ENCODE results near the gene ZNF681.
A peak's percentile ranks its signal among the peaks of the same experiment; 100 is the strongest.

ZNF681 gene

DNA sequence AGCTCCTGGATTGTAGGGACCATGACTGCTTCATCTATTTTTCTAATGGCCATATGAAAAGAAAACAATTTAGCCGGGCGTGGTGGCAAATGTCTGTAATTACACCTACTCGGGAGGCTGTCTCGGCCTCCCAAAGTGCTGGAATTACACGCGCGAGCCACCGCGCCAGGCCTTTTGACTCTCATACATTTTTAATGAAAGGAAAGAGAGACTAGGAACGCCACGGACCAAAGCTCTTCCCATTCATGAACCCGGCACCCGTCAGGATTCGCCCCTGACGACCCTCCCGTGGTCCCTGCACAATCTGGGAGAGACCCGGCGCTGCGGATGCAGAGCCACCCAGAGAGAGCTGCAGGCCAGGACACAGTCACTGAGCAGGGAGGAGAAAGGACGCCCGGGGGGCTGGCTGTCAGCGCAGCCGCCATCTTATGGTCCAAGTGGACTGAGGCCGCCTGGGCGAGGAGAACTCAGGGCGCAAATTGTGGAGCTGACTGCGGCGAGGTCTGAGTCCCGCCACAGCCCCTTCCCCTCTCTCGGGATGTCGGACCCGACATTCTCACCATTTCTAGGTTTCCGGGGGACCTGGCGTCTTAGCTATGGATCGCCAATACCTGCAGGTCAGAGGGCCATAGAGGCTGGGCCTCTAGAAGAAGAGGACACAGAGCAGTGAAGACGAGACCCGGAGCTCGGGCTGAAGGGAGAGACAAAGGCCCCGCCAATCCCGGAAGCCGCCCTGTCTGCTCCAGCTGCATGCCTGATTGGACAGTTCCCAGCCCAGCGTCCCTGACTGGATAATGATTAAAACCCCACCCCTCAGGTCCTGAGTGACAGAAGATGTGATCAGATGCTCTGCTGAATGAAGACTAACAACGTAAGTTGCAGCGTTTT is at the start of gene ZNF681:
Gene ZNF681, minus strand, starts transcription at position 705 of the 888 bp plus-strand sequence. Its CDS starts 142 bp downstream, at position 563.
- Histone ChIP-seq H3K9me2 (replicated peaks; ENCODE audit: insufficient read depth, low read length) (no peaks in the 10 kb centered on the region), H3K4me2 (ENCODE audit: low read depth, low read length, poor library complexity, severe bottlenecking) (peak within 1 kb of the TSS; percentile 99), H4K20me1 (ENCODE audit: low read depth, low read length) (no peaks in the 10 kb centered on the region), H3K9ac (ENCODE audit: low read length) (peak within 1 kb of the TSS; percentile 84), H2AFZ (ENCODE audit: low read depth, low read length, severe bottlenecking) (peak within 1 kb of the TSS; percentile 78), H3F3A (ENCODE audit: insufficient read depth) (peaks cover 11% of the 10 kb centered on the region; the same call in 1 of the 2 replicates), H3K79me2 (ENCODE audit: insufficient read depth, low read length) (peaks cover 36% of the 10 kb centered on the region), H3K36me3 (ENCODE audit: low read length) (peaks cover 17% of the 10 kb centered on the region), H3K9me3 (ENCODE audit: insufficient read depth, low read length) (no peaks in the 10 kb centered on the region), H3K27ac (ENCODE audit: low read depth, low read length) (peak within 1 kb of the TSS; percentile 65), H3K4me3 (ENCODE audit: insufficient read depth, low read length, poor library complexity, severe bottlenecking) (peak within 1 kb of the TSS; percentile 67), H3K27me3 (ENCODE audit: low read length) (no peaks in the 10 kb centered on the region)
- TF ChIP-seq, protein P1, sequence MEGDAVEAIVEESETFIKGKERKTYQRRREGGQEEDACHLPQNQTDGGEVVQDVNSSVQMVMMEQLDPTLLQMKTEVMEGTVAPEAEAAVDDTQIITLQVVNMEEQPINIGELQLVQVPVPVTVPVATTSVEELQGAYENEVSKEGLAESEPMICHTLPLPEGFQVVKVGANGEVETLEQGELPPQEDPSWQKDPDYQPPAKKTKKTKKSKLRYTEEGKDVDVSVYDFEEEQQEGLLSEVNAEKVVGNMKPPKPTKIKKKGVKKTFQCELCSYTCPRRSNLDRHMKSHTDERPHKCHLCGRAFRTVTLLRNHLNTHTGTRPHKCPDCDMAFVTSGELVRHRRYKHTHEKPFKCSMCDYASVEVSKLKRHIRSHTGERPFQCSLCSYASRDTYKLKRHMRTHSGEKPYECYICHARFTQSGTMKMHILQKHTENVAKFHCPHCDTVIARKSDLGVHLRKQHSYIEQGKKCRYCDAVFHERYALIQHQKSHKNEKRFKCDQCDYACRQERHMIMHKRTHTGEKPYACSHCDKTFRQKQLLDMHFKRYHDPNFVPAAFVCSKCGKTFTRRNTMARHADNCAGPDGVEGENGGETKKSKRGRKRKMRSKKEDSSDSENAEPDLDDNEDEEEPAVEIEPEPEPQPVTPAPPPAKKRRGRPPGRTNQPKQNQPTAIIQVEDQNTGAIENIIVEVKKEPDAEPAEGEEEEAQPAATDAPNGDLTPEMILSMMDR (IDR thresholded peaks at IDR 0.05; ENCODE audit: insufficient read depth, low read length, poor library complexity, severe bottlenecking), result no peak

DNA sequence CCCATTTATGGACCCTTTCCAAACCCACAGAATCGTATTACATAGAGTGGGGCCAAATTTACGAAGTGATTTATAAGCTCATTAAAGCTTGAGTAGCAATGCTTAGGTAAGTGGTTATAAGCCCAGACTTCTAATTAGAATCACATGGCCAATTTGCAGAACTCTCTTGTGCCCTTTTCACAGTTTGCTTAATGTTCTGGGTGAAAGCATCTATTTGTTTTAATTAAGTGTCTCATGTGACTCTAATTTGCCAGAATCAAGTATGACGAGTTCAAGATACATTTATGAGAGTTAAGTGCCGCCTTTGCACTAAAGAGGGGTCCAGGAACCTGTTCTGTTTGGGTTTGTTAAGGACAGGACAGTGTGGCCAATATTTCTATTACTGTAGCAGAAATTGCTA is 46.0 kb upstream of the ZNF681 start:
- Histone ChIP-seq H3K9me3 (ENCODE audit: insufficient read depth, low read length) (no peaks in the 10 kb centered on the region), H3K9ac (ENCODE audit: low read length) (no peak overlapping the region), H2AFZ (ENCODE audit: low read depth, low read length, severe bottlenecking) (no peak overlapping the region), H3K27ac (ENCODE audit: low read depth, low read length) (no peak overlapping the region), H3F3A (ENCODE audit: insufficient read depth) (no peaks in the 10 kb centered on the region; the same call in 1 of the 2 replicates), H3K9me2 (replicated peaks; ENCODE audit: insufficient read depth, low read length) (no peaks in the 10 kb centered on the region), H3K4me2 (ENCODE audit: low read depth, low read length, poor library complexity, severe bottlenecking) (no peak overlapping the region), H3K27me3 (ENCODE audit: low read length) (no peaks in the 10 kb centered on the region), H4K20me1 (ENCODE audit: low read depth, low read length) (no peaks in the 10 kb centered on the region), H3K4me3 (ENCODE audit: insufficient read depth, low read length, poor library complexity, severe bottlenecking) (no peak overlapping the region), H3K36me3 (ENCODE audit: low read length) (peaks cover 7% of the 10 kb centered on the region; the same call in 1 of the 2 replicates), H3K79me2 (ENCODE audit: insufficient read depth, low read length) (peaks cover 25% of the 10 kb centered on the region)
- TF ChIP-seq, protein P1 (IDR thresholded peaks at IDR 0.05; ENCODE audit: insufficient read depth, low read length, poor library complexity, severe bottlenecking), result no peak
- no peak for TF ChIP-seq EZH2phosphoT487 (conservative IDR thresholded peaks at IDR 0.05; ENCODE audit: low read length)

DNA sequence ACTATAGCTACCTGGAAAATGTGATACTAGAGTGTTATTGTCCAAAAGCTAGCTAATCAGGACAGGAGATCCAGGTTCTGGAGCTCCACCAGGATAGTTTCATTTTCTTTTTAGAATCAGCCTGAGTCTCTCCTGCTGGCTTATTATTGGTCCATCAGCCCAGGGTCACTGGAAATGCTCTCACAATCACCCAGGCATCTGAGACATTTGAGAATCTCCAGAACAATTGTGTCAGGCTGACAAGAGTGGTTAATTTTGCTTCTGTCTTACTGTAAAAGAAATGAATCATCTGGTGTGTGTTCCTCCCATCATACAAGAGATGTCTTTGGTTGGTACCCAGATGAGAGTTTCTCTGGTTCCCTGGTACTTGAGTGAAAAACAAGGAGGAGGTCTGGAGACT is 43.6 kb upstream of the ZNF681 start:
- Histone ChIP-seq H4K20me1 (ENCODE audit: low read depth, low read length) (no peaks in the 10 kb centered on the region), H3K79me2 (ENCODE audit: insufficient read depth, low read length) (peaks cover 45% of the 10 kb centered on the region), H3F3A (ENCODE audit: insufficient read depth) (peaks cover 6% of the 10 kb centered on the region; the same call in 1 of the 2 replicates), H3K27me3 (ENCODE audit: low read length) (no peaks in the 10 kb centered on the region), H3K27ac (ENCODE audit: low read depth, low read length) (no peak overlapping the region), H3K9me3 (ENCODE audit: insufficient read depth, low read length) (no peaks in the 10 kb centered on the region), H3K9ac (ENCODE audit: low read length) (no peak overlapping the region), H3K36me3 (ENCODE audit: low read length) (no peaks in the 10 kb centered on the region), H2AFZ (ENCODE audit: low read depth, low read length, severe bottlenecking) (no peak overlapping the region), H3K9me2 (replicated peaks; ENCODE audit: insufficient read depth, low read length) (no peaks in the 10 kb centered on the region), H3K4me3 (ENCODE audit: insufficient read depth, low read length, poor library complexity, severe bottlenecking) (no peak overlapping the region), H3K4me2 (ENCODE audit: low read depth, low read length, poor library complexity, severe bottlenecking) (no peak overlapping the region)
- no peak for TF ChIP-seq EZH2phosphoT487 (conservative IDR thresholded peaks at IDR 0.05; ENCODE audit: low read length)

DNA sequence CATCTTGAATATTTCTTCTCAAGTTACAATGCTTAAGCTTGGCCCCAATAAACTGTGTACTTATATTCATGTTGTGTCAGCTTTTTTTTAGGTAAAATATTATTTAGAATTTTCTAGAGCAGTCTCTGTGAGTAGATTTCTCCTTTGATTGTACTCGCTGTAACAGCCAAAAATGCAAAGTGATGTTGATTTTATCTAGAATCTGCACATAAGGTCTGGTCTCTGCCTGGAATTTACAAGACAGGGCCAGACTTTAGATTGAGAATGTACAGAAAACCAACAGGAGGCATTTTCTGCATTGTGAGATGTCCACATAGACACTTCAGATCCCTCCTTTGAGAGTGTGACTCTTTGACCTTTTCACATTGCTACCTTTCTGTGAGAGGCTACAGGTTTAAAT is 43.1 kb upstream of the ZNF681 start:
- Histone ChIP-seq H3K27me3 (ENCODE audit: low read length) (no peaks in the 10 kb centered on the region), H3K9me2 (replicated peaks; ENCODE audit: insufficient read depth, low read length) (no peaks in the 10 kb centered on the region), H3K36me3 (ENCODE audit: low read length) (no peaks in the 10 kb centered on the region), H3K4me3 (ENCODE audit: insufficient read depth, low read length, poor library complexity, severe bottlenecking) (no peak overlapping the region), H3F3A (ENCODE audit: insufficient read depth) (peaks cover 6% of the 10 kb centered on the region; the same call in 1 of the 2 replicates), H3K4me2 (ENCODE audit: low read depth, low read length, poor library complexity, severe bottlenecking) (no peak overlapping the region), H4K20me1 (ENCODE audit: low read depth, low read length) (no peaks in the 10 kb centered on the region), H2AFZ (ENCODE audit: low read depth, low read length, severe bottlenecking) (no peak overlapping the region), H3K27ac (ENCODE audit: low read depth, low read length) (no peak overlapping the region), H3K9me3 (ENCODE audit: insufficient read depth, low read length) (no peaks in the 10 kb centered on the region), H3K79me2 (ENCODE audit: insufficient read depth, low read length) (peaks cover 49% of the 10 kb centered on the region), H3K9ac (ENCODE audit: low read length) (no peak overlapping the region)
- TF ChIP-seq EZH2phosphoT487 (conservative IDR thresholded peaks at IDR 0.05; ENCODE audit: low read length), result no peak
- TF ChIP-seq, protein P1 (IDR thresholded peaks at IDR 0.05; ENCODE audit: insufficient read depth, low read length, poor library complexity, severe bottlenecking), result no peak

Data from SU-DHL-6 (cell line).